ENCODE measurements around the gene RNF31.

DNA sequence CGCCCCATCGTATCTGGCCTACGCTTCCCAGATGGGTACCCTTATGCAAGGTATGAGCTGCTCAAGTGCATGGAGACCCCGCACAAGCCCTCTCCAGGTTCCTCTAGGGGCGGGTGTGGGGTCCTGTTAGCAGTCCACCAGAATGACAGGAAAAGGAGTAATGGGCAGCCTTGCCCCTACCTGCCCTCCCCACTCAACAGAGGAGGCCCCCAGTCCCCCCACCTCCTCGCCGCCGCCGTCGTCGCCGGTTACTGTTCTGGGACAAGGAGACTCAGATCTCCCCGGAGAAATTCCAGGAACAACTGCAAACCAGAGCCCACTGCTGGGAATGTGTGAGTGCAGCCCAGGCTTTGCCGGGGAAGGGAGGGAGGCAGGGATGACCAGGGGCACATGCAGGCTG is 30.6 kb downstream of the RNF31 start:
- TF ChIP-seq, protein P1, sequence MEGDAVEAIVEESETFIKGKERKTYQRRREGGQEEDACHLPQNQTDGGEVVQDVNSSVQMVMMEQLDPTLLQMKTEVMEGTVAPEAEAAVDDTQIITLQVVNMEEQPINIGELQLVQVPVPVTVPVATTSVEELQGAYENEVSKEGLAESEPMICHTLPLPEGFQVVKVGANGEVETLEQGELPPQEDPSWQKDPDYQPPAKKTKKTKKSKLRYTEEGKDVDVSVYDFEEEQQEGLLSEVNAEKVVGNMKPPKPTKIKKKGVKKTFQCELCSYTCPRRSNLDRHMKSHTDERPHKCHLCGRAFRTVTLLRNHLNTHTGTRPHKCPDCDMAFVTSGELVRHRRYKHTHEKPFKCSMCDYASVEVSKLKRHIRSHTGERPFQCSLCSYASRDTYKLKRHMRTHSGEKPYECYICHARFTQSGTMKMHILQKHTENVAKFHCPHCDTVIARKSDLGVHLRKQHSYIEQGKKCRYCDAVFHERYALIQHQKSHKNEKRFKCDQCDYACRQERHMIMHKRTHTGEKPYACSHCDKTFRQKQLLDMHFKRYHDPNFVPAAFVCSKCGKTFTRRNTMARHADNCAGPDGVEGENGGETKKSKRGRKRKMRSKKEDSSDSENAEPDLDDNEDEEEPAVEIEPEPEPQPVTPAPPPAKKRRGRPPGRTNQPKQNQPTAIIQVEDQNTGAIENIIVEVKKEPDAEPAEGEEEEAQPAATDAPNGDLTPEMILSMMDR (IDR thresholded peaks at IDR 0.05; ENCODE audit: insufficient read depth, low read length), result no peak
- TF ChIP-seq POLR2AphosphoS5 (IDR thresholded peaks at IDR 0.05; ENCODE audit: low read depth), result no peak
- TF ChIP-seq, protein P2, sequence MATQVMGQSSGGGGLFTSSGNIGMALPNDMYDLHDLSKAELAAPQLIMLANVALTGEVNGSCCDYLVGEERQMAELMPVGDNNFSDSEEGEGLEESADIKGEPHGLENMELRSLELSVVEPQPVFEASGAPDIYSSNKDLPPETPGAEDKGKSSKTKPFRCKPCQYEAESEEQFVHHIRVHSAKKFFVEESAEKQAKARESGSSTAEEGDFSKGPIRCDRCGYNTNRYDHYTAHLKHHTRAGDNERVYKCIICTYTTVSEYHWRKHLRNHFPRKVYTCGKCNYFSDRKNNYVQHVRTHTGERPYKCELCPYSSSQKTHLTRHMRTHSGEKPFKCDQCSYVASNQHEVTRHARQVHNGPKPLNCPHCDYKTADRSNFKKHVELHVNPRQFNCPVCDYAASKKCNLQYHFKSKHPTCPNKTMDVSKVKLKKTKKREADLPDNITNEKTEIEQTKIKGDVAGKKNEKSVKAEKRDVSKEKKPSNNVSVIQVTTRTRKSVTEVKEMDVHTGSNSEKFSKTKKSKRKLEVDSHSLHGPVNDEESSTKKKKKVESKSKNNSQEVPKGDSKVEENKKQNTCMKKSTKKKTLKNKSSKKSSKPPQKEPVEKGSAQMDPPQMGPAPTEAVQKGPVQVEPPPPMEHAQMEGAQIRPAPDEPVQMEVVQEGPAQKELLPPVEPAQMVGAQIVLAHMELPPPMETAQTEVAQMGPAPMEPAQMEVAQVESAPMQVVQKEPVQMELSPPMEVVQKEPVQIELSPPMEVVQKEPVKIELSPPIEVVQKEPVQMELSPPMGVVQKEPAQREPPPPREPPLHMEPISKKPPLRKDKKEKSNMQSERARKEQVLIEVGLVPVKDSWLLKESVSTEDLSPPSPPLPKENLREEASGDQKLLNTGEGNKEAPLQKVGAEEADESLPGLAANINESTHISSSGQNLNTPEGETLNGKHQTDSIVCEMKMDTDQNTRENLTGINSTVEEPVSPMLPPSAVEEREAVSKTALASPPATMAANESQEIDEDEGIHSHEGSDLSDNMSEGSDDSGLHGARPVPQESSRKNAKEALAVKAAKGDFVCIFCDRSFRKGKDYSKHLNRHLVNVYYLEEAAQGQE (IDR thresholded peaks at IDR 0.05; ENCODE audit: insufficient replicate concordance, low read depth), result no peak
- TF ChIP-seq SPI1 (IDR thresholded peaks at IDR 0.05; ENCODE audit: borderline replicate concordance, low read depth), result no peak
- no peak for TF ChIP-seq GABPA (IDR thresholded peaks at IDR 0.05; ENCODE audit: low read depth)

Measured in HL-60 (cell line).